ENCODE data around the gene RNF212. TPM values are rescaled to one million over a fixed set of nuclear protein-coding genes. Genes with fewer than 3 reads are reported as not detected.

The RNF212 gene
- total RNA-seq, 6 experiments from 2014 or later, result not detected

GRCh38 chr4:1062419-1062818 is 50.9 kb downstream of the RNF212 start:
- H3K4me3 Mint-ChIP-seq, result no peak overlapping the region
- TF ChIP-seq, protein P1, sequence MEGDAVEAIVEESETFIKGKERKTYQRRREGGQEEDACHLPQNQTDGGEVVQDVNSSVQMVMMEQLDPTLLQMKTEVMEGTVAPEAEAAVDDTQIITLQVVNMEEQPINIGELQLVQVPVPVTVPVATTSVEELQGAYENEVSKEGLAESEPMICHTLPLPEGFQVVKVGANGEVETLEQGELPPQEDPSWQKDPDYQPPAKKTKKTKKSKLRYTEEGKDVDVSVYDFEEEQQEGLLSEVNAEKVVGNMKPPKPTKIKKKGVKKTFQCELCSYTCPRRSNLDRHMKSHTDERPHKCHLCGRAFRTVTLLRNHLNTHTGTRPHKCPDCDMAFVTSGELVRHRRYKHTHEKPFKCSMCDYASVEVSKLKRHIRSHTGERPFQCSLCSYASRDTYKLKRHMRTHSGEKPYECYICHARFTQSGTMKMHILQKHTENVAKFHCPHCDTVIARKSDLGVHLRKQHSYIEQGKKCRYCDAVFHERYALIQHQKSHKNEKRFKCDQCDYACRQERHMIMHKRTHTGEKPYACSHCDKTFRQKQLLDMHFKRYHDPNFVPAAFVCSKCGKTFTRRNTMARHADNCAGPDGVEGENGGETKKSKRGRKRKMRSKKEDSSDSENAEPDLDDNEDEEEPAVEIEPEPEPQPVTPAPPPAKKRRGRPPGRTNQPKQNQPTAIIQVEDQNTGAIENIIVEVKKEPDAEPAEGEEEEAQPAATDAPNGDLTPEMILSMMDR (IDR thresholded peaks at IDR 0.05), result no peak
- peaks cover 4% of the 10 kb centered on the region for H3K9me3 Mint-ChIP-seq
- H3K27ac Mint-ChIP-seq, result no peak overlapping the region
- H3K4me1 Mint-ChIP-seq (ENCODE audit: low read depth), result peaks cover 5% of the 10 kb centered on the region; the same call in 1 of the 2 replicates
- no peak for DNase-seq
- no peaks in the 10 kb centered on the region; the same call in 1 of the 2 replicates for H3K36me3 Mint-ChIP-seq (ENCODE audit: low read depth)
- H3K27me3 Mint-ChIP-seq (ENCODE audit: insufficient read depth), result peaks cover 68% of the 10 kb centered on the region

GRCh38 chr4:1061760-1062159 is 51.6 kb downstream of the RNF212 start:
- Mint-ChIP-seq H3K9me3 (peaks cover 4% of the 10 kb centered on the region), H3K4me1 (ENCODE audit: low read depth) (peaks cover 5% of the 10 kb centered on the region; the same call in 1 of the 2 replicates), H3K27ac (no peak overlapping the region), H3K4me3 (no peak overlapping the region), H3K36me3 (ENCODE audit: low read depth) (no peaks in the 10 kb centered on the region; the same call in 1 of the 2 replicates), H3K27me3 (ENCODE audit: insufficient read depth) (peaks cover 70% of the 10 kb centered on the region)
- TF ChIP-seq, protein P1 (IDR thresholded peaks at IDR 0.05), result no peak
- no peak for DNase-seq

GRCh38 chr4:1061056-1061700 is 52.2 kb downstream of the RNF212 start:
- Mint-ChIP-seq H3K27ac (no peak overlapping the region), H3K4me1 (ENCODE audit: low read depth) (peaks cover 5% of the 10 kb centered on the region; the same call in 1 of the 2 replicates), H3K4me3 (no peak overlapping the region), H3K27me3 (ENCODE audit: insufficient read depth) (peaks cover 71% of the 10 kb centered on the region), H3K36me3 (ENCODE audit: low read depth) (no peaks in the 10 kb centered on the region; the same call in 1 of the 2 replicates), H3K9me3 (peaks cover 4% of the 10 kb centered on the region)
- DNase-seq, result no peak
- TF ChIP-seq, protein P1 (IDR thresholded peaks at IDR 0.05), result no peak

- H3K27me3 Mint-ChIP-seq (ENCODE audit: insufficient read depth), result peaks cover 76% of the 10 kb centered on the region
- H3K4me3 Mint-ChIP-seq, result no peak overlapping the region
- no peak for DNase-seq
- no peak overlapping the region for H3K27ac Mint-ChIP-seq
- peaks cover 5% of the 10 kb centered on the region; the same call in 1 of the 2 replicates for H3K4me1 Mint-ChIP-seq (ENCODE audit: low read depth)
- H3K9me3 Mint-ChIP-seq, result peaks cover 4% of the 10 kb centered on the region
- TF ChIP-seq, protein P1 (IDR thresholded peaks at IDR 0.05), result no peak
- H3K36me3 Mint-ChIP-seq (ENCODE audit: low read depth), result no peaks in the 10 kb centered on the region; the same call in 1 of the 2 replicates
Measured at GRCh38 chr4:1060621-1061020, 52.7 kb downstream of the RNF212 start.

DNA sequence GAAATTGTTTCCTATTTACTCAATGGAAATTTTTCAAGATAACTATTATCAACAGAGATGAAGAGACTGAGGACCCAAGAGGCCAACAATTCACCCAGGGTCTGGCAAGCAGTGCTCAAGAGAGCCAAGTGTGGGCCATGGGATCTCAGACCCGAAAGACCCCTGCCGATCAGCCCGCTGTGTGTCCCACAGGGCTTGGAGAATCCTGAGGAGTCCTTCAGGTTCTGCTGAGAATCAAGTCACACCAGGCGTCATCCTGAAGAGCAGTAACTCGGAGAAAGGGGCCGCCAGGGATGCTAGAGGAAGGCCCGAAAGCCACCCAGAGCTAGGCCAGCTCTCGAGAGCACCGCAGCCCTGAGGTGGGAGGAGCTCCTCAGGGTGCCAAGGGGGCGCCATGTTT is 53.2 kb downstream of the RNF212 start:
- no peak for DNase-seq
- H3K27ac Mint-ChIP-seq, result no peak overlapping the region
- peaks cover 75% of the 10 kb centered on the region for H3K27me3 Mint-ChIP-seq (ENCODE audit: insufficient read depth)
- H3K36me3 Mint-ChIP-seq (ENCODE audit: low read depth), result no peaks in the 10 kb centered on the region; the same call in 1 of the 2 replicates
- peaks cover 4% of the 10 kb centered on the region for H3K9me3 Mint-ChIP-seq
- H3K4me1 Mint-ChIP-seq (ENCODE audit: low read depth), result peaks cover 5% of the 10 kb centered on the region; the same call in 1 of the 2 replicates
- TF ChIP-seq, protein P1 (IDR thresholded peaks at IDR 0.05), result no peak
- no peak overlapping the region for H3K4me3 Mint-ChIP-seq

Data from HFFc6 (cell line).